ENCODE results near the gene MYBBP1A.

DNA sequence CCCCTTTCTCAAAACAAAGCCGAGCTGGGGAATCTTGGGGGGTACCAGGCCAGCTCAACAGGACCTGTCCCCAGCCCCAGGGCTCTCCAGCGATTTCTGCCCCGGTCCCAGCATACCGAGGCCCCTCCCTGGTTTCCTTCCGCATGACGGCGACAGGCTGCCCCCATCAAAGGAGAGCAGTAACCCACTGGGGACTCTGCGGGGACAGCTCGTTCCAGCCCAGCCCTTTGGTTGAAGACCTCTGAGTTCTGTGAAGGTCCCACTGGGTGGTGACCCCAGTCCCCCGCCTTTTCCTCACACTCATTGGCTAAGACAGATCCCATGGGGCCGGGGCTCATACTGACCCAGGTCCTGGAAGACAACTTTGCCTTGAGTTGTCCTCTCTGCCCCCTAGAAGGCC, 33.2 kb upstream of the MYBBP1A start:
- TF ChIP-seq POLR2A (IDR thresholded peaks at IDR 0.05; ENCODE audit: extremely low read depth, insufficient read length) = no peak
- TF ChIP-seq, protein P1, sequence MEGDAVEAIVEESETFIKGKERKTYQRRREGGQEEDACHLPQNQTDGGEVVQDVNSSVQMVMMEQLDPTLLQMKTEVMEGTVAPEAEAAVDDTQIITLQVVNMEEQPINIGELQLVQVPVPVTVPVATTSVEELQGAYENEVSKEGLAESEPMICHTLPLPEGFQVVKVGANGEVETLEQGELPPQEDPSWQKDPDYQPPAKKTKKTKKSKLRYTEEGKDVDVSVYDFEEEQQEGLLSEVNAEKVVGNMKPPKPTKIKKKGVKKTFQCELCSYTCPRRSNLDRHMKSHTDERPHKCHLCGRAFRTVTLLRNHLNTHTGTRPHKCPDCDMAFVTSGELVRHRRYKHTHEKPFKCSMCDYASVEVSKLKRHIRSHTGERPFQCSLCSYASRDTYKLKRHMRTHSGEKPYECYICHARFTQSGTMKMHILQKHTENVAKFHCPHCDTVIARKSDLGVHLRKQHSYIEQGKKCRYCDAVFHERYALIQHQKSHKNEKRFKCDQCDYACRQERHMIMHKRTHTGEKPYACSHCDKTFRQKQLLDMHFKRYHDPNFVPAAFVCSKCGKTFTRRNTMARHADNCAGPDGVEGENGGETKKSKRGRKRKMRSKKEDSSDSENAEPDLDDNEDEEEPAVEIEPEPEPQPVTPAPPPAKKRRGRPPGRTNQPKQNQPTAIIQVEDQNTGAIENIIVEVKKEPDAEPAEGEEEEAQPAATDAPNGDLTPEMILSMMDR (IDR thresholded peaks at IDR 0.05; ENCODE audit: low read depth, low read length) = no peak
- TF ChIP-seq, protein P2, sequence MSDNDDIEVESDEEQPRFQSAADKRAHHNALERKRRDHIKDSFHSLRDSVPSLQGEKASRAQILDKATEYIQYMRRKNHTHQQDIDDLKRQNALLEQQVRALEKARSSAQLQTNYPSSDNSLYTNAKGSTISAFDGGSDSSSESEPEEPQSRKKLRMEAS (IDR thresholded peaks at IDR 0.05; ENCODE audit: low read depth, low read length) = no peak

Data from NB4 (cell line).